Panc1 (cell line): ENCODE results near the gene BANF2. TPM values are rescaled to one million over a fixed set of nuclear protein-coding genes. Genes with fewer than 3 reads are reported as not detected.

Experiments
- ATAC-seq: fragments of 200-7000 bp; cut with Tn5 transposase; 2 replicates; pipeline ENCODE4 v1.9.1; 2020; ENCODE audit warnings: mild to moderate bottlenecking, moderate library complexity
- BruUV-seq: library from RNA; stranded (reverse); fragments of 400-500 nt; replicated peaks from 2 replicates; lab custom pipeline; 2021; lab: Mats Ljungman, UMichigan
- CTCF ChIA-PET: fragments of 300-600 bp; sonication (Branson Sonifier 250); formaldehyde crosslinking; loops from one replicate; lab custom pipeline; 2022; ENCODE audit warnings: antibody characterized with exemption; lab: Charles Lee
- POLR2A ChIA-PET: fragments of 300-600 bp; sonication (Branson Sonifier 250); formaldehyde crosslinking; loops from one replicate; lab custom pipeline; 2022; ENCODE audit warnings: antibody characterized with exemption; lab: Charles Lee
- DNase-seq: peaks from one replicate; pipeline ENCODE4 v3.0.0-alpha.2; 2010; ENCODE audit warnings: low read depth, low spot score
- H3K27ac ChIP-seq: 2 replicates; pipeline ENCODE4 v1.5.1; 2011; ENCODE audit warnings: mild to moderate bottlenecking, low read length, inconsistent platforms
- H3K27me3 ChIP-seq: fragments of 200-500 bp; sonication (Bioruptor generic); 2 replicates; pipeline ENCODE4 v1.6.0; 2014; ENCODE audit warnings: low read length, inconsistent platforms; ENCODE audit not compliant: control insufficient read depth, insufficient read depth
- H3K36me3 ChIP-seq: fragments of 200-500 bp; sonication (Bioruptor generic); 2 replicates; pipeline ENCODE4 v1.5.1; 2014; ENCODE audit warnings: inconsistent platforms, mild to moderate bottlenecking, low read length, moderate library complexity; ENCODE audit not compliant: control insufficient read depth, insufficient read depth
- H3K4me1 ChIP-seq: 2 replicates; pipeline ENCODE4 v1.5.1; 2011; ENCODE audit warnings: inconsistent platforms, mild to moderate bottlenecking, low read length, moderate library complexity; ENCODE audit not compliant: control insufficient read depth, insufficient read depth
- H3K4me3 ChIP-seq, 2 experiments: 2 replicates each; pipeline ENCODE4 v1.5.1; 2011 to 2012; ENCODE audit warnings: low read depth in 2 of 2, low read length in 2 of 2, mild to moderate bottlenecking in 2 of 2, inconsistent platforms in 1 of 2, moderate library complexity in 1 of 2
- H3K9me3 ChIP-seq: fragments of 200-500 bp; sonication (Bioruptor generic); 2 replicates; pipeline ENCODE4 v1.5.1; 2014; ENCODE audit warnings: low read depth, mild to moderate bottlenecking, inconsistent platforms, low read length, moderate library complexity; ENCODE audit not compliant: control insufficient read depth, insufficient read depth
- POLR2AphosphoS5 ChIP-seq: IDR thresholded peaks from 2 replicates; pipeline ENCODE4 v1.6.1; 2012; ENCODE audit warnings: mild to moderate bottlenecking, low read depth, low read length, moderate library complexity
- SIN3A ChIP-seq: IDR thresholded peaks from 2 replicates; pipeline ENCODE4 v1.6.1; 2012; ENCODE audit warnings: low read depth, mild to moderate bottlenecking, low read length, moderate library complexity, borderline replicate concordance; ENCODE audit not compliant: insufficient read depth
- TCF7L2 ChIP-seq: IDR thresholded peaks from 2 replicates; pipeline ENCODE4 v1.6.1; 2011; ENCODE audit warnings: mild to moderate bottlenecking, low read depth, low read length, inconsistent platforms
- in situ Hi-C: cut with HindIII; loops from 2 replicates; pipeline ENCODE4 v1.10.0; 2016; ENCODE audit warnings: low sequenced_read_pairs, low pct_unique_long_range_greater_than_20kb
- intact Hi-C: fragments of 100-400 bp; cut with micrococcal nuclease; formaldehyde crosslinking; loops from one replicate; pipeline ENCODE4 v1.10.0; 2022; ENCODE audit not compliant: unreplicated experiment
- total RNA-seq: library from RNA; stranded (reverse); gene quantifications from one replicate; pipeline ENCODE4 v1.2.1, GENCODE V29; 2021; ENCODE audit not compliant: unreplicated experiment
- TF ChIP-seq, protein P1 (sequence below), 2 experiments: IDR thresholded peaks; 2 replicates each; pipeline ENCODE4 v1.6.1; 2011 to 2012; ENCODE audit warnings: low read depth in 2 of 2, control low read depth in 1 of 2, low read length in 1 of 2, mild to moderate bottlenecking in 1 of 2, moderate library complexity in 1 of 2; ENCODE audit not compliant: insufficient read depth in 1 of 2
- TF ChIP-seq, protein P2 (sequence below): fragments of 450-650 bp; IDR thresholded peaks from 2 replicates; pipeline ENCODE4 v1.5.1; 2017; ENCODE audit warnings: mild to moderate bottlenecking

The BANF2 gene
- total RNA-seq, 1 experiment from 2014 or later, result not detected

DNA sequence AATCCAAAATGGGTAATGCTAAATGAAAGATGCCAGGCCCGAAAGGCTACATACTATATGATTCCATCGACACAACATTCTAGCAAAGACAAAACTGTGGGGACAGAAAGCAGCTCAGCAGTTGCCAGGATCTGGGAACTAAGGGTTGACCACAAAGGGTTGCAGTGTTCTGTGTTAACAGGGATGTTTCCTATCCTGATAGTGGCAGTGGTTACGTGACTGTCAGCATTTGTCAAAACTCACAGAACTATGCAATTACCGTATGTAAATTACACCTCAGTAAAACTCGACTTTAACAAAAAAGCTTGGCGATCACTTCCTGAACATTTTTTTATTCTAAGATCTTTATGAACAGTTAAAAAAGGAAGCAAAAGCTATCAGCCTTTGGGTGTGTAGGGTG, 83.9 kb downstream of the BANF2 start:
- Histone ChIP-seq H3K9me3 (no peaks in the 10 kb centered on the region), H3K4me1 (no peaks in the 10 kb centered on the region), H3K36me3 (no peaks in the 10 kb centered on the region), H3K27me3 (no peaks in the 10 kb centered on the region), H3K4me3 (no peak overlapping the region), H3K27ac (no peak overlapping the region)
- BruUV-seq, result no TSS peak
- ATAC-seq (no peak), DNase-seq (no peak)
- in situ Hi-C loops, result no loop called here
- TF ChIP-seq TCF7L2 (no peak), POLR2AphosphoS5 (no peak), SIN3A (no peak)
- TF ChIP-seq, protein P1, sequence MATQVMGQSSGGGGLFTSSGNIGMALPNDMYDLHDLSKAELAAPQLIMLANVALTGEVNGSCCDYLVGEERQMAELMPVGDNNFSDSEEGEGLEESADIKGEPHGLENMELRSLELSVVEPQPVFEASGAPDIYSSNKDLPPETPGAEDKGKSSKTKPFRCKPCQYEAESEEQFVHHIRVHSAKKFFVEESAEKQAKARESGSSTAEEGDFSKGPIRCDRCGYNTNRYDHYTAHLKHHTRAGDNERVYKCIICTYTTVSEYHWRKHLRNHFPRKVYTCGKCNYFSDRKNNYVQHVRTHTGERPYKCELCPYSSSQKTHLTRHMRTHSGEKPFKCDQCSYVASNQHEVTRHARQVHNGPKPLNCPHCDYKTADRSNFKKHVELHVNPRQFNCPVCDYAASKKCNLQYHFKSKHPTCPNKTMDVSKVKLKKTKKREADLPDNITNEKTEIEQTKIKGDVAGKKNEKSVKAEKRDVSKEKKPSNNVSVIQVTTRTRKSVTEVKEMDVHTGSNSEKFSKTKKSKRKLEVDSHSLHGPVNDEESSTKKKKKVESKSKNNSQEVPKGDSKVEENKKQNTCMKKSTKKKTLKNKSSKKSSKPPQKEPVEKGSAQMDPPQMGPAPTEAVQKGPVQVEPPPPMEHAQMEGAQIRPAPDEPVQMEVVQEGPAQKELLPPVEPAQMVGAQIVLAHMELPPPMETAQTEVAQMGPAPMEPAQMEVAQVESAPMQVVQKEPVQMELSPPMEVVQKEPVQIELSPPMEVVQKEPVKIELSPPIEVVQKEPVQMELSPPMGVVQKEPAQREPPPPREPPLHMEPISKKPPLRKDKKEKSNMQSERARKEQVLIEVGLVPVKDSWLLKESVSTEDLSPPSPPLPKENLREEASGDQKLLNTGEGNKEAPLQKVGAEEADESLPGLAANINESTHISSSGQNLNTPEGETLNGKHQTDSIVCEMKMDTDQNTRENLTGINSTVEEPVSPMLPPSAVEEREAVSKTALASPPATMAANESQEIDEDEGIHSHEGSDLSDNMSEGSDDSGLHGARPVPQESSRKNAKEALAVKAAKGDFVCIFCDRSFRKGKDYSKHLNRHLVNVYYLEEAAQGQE (IDR thresholded peaks at IDR 0.05; ENCODE audit: insufficient read depth in 1 of 2, low read depth in 2 of 2, low read length in 1 of 2), result no peak
- TF ChIP-seq, protein P2, sequence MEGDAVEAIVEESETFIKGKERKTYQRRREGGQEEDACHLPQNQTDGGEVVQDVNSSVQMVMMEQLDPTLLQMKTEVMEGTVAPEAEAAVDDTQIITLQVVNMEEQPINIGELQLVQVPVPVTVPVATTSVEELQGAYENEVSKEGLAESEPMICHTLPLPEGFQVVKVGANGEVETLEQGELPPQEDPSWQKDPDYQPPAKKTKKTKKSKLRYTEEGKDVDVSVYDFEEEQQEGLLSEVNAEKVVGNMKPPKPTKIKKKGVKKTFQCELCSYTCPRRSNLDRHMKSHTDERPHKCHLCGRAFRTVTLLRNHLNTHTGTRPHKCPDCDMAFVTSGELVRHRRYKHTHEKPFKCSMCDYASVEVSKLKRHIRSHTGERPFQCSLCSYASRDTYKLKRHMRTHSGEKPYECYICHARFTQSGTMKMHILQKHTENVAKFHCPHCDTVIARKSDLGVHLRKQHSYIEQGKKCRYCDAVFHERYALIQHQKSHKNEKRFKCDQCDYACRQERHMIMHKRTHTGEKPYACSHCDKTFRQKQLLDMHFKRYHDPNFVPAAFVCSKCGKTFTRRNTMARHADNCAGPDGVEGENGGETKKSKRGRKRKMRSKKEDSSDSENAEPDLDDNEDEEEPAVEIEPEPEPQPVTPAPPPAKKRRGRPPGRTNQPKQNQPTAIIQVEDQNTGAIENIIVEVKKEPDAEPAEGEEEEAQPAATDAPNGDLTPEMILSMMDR, result no peak
- intact Hi-C loops, result no loop called here
- CTCF ChIA-PET, result interaction anchor here (0.6 kb wide), 1 partner anchor 1417 kb away, joined by 4 read pairs; no protein-coding TSS in a partner anchor
- POLR2A ChIA-PET, result no interaction called here

DNA sequence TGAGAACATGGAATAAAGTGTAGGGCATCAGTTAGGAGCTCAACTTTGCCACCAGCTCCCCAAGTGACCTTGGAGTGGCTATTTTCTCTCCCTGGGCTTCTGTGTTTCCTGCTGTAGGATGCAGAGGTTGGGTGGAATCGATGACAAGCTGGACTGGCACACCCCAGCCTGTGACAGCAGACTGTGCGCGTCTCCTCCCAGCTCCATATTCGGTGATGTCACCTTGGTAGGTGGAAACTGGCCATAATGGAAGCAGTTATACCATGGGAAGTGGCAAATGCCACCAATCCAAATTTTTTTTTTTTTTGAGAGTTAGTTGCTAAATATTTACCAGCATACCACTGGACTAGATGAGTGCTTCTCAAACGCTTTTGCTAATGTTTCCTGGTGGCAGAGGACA, 85.2 kb downstream of the BANF2 start:
- no TSS peak for BruUV-seq
- CTCF ChIA-PET, result interaction anchor here (0.7 kb wide), 1 partner anchor 62 kb away, joined by 3 read pairs; no protein-coding TSS in a partner anchor

More for the DNA sequence above, 85.2 kb downstream of the BANF2 start:
- ATAC-seq (no peak), DNase-seq (no peak)
- Histone ChIP-seq H3K27me3 (no peaks in the 10 kb centered on the region), H3K36me3 (no peaks in the 10 kb centered on the region), H3K27ac (no peak overlapping the region), H3K4me1 (no peaks in the 10 kb centered on the region), H3K4me3 (no peak overlapping the region), H3K9me3 (no peaks in the 10 kb centered on the region)
- intact Hi-C loops (no loop called here), in situ Hi-C loops (no loop called here)
- no peak for TF ChIP-seq SIN3A
- TF ChIP-seq, protein P1 (IDR thresholded peaks at IDR 0.05; ENCODE audit: insufficient read depth in 1 of 2, low read depth in 2 of 2, low read length in 1 of 2), result no peak
- no peak for TF ChIP-seq TCF7L2
- no peak for TF ChIP-seq POLR2AphosphoS5
- TF ChIP-seq, protein P2, result no peak
- POLR2A ChIA-PET, result no interaction called here
